H9 (cell line): ENCODE data around the gene FOXA2. TPM values are rescaled to one million over a fixed set of nuclear protein-coding genes. Genes with fewer than 3 reads are reported as not detected.

Source experiments
- DNase-seq: peaks from one replicate; pipeline ENCODE4 v3.0.0-alpha.2; 2017
- H2AFZ ChIP-seq: one replicate; pipeline ENCODE4 v1.6.1; 2013; ENCODE audit warnings: mild to moderate bottlenecking, low read length, control low read depth, moderate library complexity
- H2AK5ac ChIP-seq: 2 replicates; pipeline ENCODE4 v1.6.1; 2013; ENCODE audit warnings: low read length, control low read depth, mixed read lengths; ENCODE audit not compliant: insufficient read length
- H2BK120ac ChIP-seq: one replicate; pipeline ENCODE4 v1.6.1; 2013; ENCODE audit warnings: low read depth, mild to moderate bottlenecking, low read length, control low read depth, inconsistent platforms; ENCODE audit not compliant: poor library complexity, severe bottlenecking
- H2BK12ac ChIP-seq: 2 replicates; pipeline ENCODE4 v1.6.1; 2013; ENCODE audit warnings: low read length, control low read depth, mixed read lengths, low read depth; ENCODE audit not compliant: insufficient read length
- H2BK15ac ChIP-seq: 2 replicates; pipeline ENCODE4 v1.6.1; 2013; ENCODE audit warnings: low read depth, low read length, control low read depth
- H2BK20ac ChIP-seq: one replicate; pipeline ENCODE4 v1.6.1; 2013; ENCODE audit warnings: low read depth, mild to moderate bottlenecking, low read length, control low read depth, inconsistent platforms; ENCODE audit not compliant: poor library complexity, severe bottlenecking
- H2BK5ac ChIP-seq: 2 replicates; pipeline ENCODE4 v1.6.1; 2013; ENCODE audit warnings: low read length, control low read depth, mixed read lengths; ENCODE audit not compliant: insufficient read length
- H3K14ac ChIP-seq: 2 replicates; pipeline ENCODE4 v1.6.1; 2013; ENCODE audit warnings: low read length, control low read depth; ENCODE audit not compliant: insufficient read depth
- H3K18ac ChIP-seq: 2 replicates; pipeline ENCODE4 v1.6.1; 2013; ENCODE audit warnings: low read depth, mild to moderate bottlenecking, mixed read lengths, low read length, control low read depth; ENCODE audit not compliant: insufficient read length
- H3K23ac ChIP-seq: 2 replicates; pipeline ENCODE4 v1.6.1; 2013; ENCODE audit warnings: low read length, control low read depth, mixed read lengths, low read depth; ENCODE audit not compliant: insufficient read length
- H3K23me2 ChIP-seq: 2 replicates; pipeline ENCODE4 v1.6.1; 2013; ENCODE audit warnings: low read depth, mild to moderate bottlenecking, mixed read lengths, low read length, control low read depth; ENCODE audit not compliant: insufficient read length, poor library complexity, severe bottlenecking
- H3K27ac ChIP-seq: 2 replicates; pipeline ENCODE4 v1.5.1; 2013; ENCODE audit warnings: low read length, control low read depth, mixed read lengths, low read depth; ENCODE audit not compliant: insufficient read length
- H3K27me3 ChIP-seq: 2 replicates; pipeline ENCODE4 v1.6.1; 2013; ENCODE audit warnings: low read length, control low read depth, inconsistent platforms; ENCODE audit not compliant: insufficient read depth
- H3K4ac ChIP-seq: 2 replicates; pipeline ENCODE4 v1.6.1; 2013; ENCODE audit warnings: low read depth, mild to moderate bottlenecking, control low read depth, inconsistent platforms, low read length, moderate library complexity
- H3K4me1 ChIP-seq: 2 replicates; pipeline ENCODE4 v1.6.1; 2013; ENCODE audit warnings: low read length, control low read depth, inconsistent platforms; ENCODE audit not compliant: insufficient read depth
- H3K4me2 ChIP-seq: 2 replicates; pipeline ENCODE4 v1.6.1; 2013; ENCODE audit warnings: low read length, control low read depth, mixed read lengths; ENCODE audit not compliant: insufficient read length, insufficient read depth
- H3K56ac ChIP-seq: 2 replicates; pipeline ENCODE4 v1.6.1; 2013; ENCODE audit warnings: low read depth, mild to moderate bottlenecking, mixed read lengths, low read length, control low read depth; ENCODE audit not compliant: insufficient read length
- H3K79me1 ChIP-seq: 2 replicates; pipeline ENCODE4 v1.6.1; 2013; ENCODE audit warnings: low read depth, mild to moderate bottlenecking, moderate library complexity, low read length, control low read depth, inconsistent platforms; ENCODE audit not compliant: insufficient read depth, poor library complexity, severe bottlenecking
- H3K79me2 ChIP-seq: 2 replicates; pipeline ENCODE4 v1.6.1; 2013; ENCODE audit warnings: low read length, control low read depth, inconsistent platforms; ENCODE audit not compliant: insufficient read depth
- H3K9ac ChIP-seq: 2 replicates; pipeline ENCODE4 v1.6.1; 2013; ENCODE audit warnings: low read length, control low read depth, mixed read lengths; ENCODE audit not compliant: insufficient read length; ENCODE audit errors: extremely low read depth
- H3K9me3 ChIP-seq: one replicate; pipeline ENCODE4 v1.6.1; 2013; ENCODE audit warnings: low read depth, low read length, inconsistent platforms; ENCODE audit not compliant: control insufficient read depth
- H3T11ph ChIP-seq: one replicate; pipeline ENCODE4 v1.6.1; 2013; ENCODE audit warnings: mild to moderate bottlenecking, low read length, control low read depth, inconsistent platforms
- H4K20me1 ChIP-seq: one replicate; pipeline ENCODE4 v1.6.1; 2013; ENCODE audit not compliant: control insufficient read depth, insufficient read length, insufficient read depth
- H4K5ac ChIP-seq: 2 replicates; pipeline ENCODE4 v1.6.1; 2013; ENCODE audit warnings: low read depth, mild to moderate bottlenecking, mixed read lengths, low read length, control low read depth; ENCODE audit not compliant: insufficient read length
- H4K8ac ChIP-seq: replicated peaks from 2 replicates; pipeline ENCODE4 v1.6.1; 2013; ENCODE audit warnings: low read length, control low read depth, mixed read lengths, low read depth; ENCODE audit not compliant: insufficient read length
- H4K91ac ChIP-seq: 2 replicates; pipeline ENCODE4 v1.6.1; 2013; ENCODE audit warnings: low read depth, mild to moderate bottlenecking, moderate library complexity, mixed read lengths, low read length, control low read depth; ENCODE audit not compliant: insufficient read length
- H3K27ac Mint-ChIP-seq, 3 experiments: 2 replicates in 2 of 3; 3 replicates in 1 of 3; pipeline ENCODE4 v1.8.0; 2020 to 2021; ENCODE audit warnings: mixed read lengths in 3 of 3, mild to moderate bottlenecking in 1 of 3, moderate library complexity in 1 of 3
- H3K27me3 Mint-ChIP-seq: 2 replicates; pipeline ENCODE4 v1.8.0; 2021; ENCODE audit warnings: low read depth, mild to moderate bottlenecking, moderate library complexity, mixed read lengths
- H3K36me3 Mint-ChIP-seq, 3 experiments: 2 replicates in 2 of 3; 3 replicates in 1 of 3; pipeline ENCODE4 v1.8.0; 2020 to 2021; ENCODE audit warnings: low read depth in 3 of 3, mixed read lengths in 3 of 3; ENCODE audit not compliant: insufficient read depth in 1 of 3
- H3K4me1 Mint-ChIP-seq, 2 experiments: 2 replicates each; pipeline ENCODE4 v1.8.0; 2020; ENCODE audit warnings: mixed read lengths in 2 of 2
- H3K4me3 Mint-ChIP-seq, 2 experiments: 2 replicates in 1 of 2; 3 replicates in 1 of 2; pipeline ENCODE4 v1.8.0; 2020 to 2021; ENCODE audit warnings: mild to moderate bottlenecking in 2 of 2, mixed read lengths in 2 of 2, moderate library complexity in 1 of 2
- H3K9me3 Mint-ChIP-seq, 2 experiments: 2 replicates in 1 of 2; 3 replicates in 1 of 2; pipeline ENCODE4 v1.8.0; 2020; ENCODE audit warnings: mild to moderate bottlenecking in 2 of 2, mixed read lengths in 2 of 2, moderate library complexity in 1 of 2
- WGBS: extraction: QIAGEN DNeasy Blood & Tissue Kit; methylation state at CpG from one replicate; pipeline ENCODE4 v1.1.7; 2013; ENCODE audit warnings: missing lambda C conversion rate, low lambda C conversion rate, mixed read lengths; ENCODE audit not compliant: insufficient read length; ENCODE audit errors: extremely low coverage; 5-methylcytosine and 5-hydroxymethylcytosine counted together
- total RNA-seq: library from RNA; stranded (reverse); gene quantifications from 2 replicates; pipeline ENCODE4 v1.2.1, GENCODE V29; 2021
- TF ChIP-seq, protein P1 (sequence below): fragments of 200-600 bp; sonication (generic); conservative IDR thresholded peaks from 3 replicates; pipeline ENCODE4 v1.8.0; 2021; ENCODE audit warnings: antibody characterized with exemption, mild to moderate bottlenecking

FOXA2 gene
- total RNA-seq, 1 experiment from 2014 or later = not detected

DNA sequence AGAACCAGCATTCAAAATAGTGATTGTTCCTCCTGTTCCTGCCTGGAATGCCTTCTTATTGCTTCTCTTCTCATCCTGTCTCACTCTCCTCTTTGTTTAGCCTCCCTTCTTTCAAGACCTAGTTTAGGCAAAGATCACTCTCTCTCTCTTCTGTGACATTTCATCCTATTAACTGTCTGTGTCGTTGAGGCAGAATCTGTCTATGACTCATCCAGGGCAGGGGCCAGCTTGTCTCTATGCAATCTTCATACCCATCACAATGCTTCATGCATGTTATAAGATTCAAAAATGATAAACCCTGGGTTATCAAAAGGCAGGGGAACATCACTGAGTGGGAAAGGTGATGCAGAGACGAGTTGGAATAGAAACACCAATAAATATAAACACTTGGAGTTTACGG lies 32.2 kb upstream of the FOXA2 start:
- Histone ChIP-seq H3K79me1 (no peaks in the 10 kb centered on the region), H4K91ac (no peak overlapping the region), H3K4me1 (no peaks in the 10 kb centered on the region), H3T11ph (no peak overlapping the region), H2BK15ac (no peak overlapping the region), H3K27ac (no peak overlapping the region), H2BK20ac (no peak overlapping the region), H4K5ac (no peak overlapping the region), H3K9ac (no peak overlapping the region), H3K23me2 (peaks cover 3% of the 10 kb centered on the region), H3K9me3 (no peaks in the 10 kb centered on the region), H3K14ac (no peak overlapping the region), H2BK12ac (no peak overlapping the region), H3K23ac (no peak overlapping the region), H4K20me1 (no peaks in the 10 kb centered on the region), H4K8ac (no peak overlapping the region), H3K4me2 (no peak overlapping the region), H2BK5ac (no peak overlapping the region), H3K18ac (no peak overlapping the region), H2AK5ac (no peak overlapping the region), H3K27me3 (peaks cover 4% of the 10 kb centered on the region; the same call in 1 of the 2 replicates), H2AFZ (no peak overlapping the region), H3K4ac (no peak overlapping the region), H2BK120ac (no peak overlapping the region), H3K56ac (no peak overlapping the region), H3K79me2 (no peaks in the 10 kb centered on the region)
- H3K9me3 Mint-ChIP-seq = no peaks in the 10 kb centered on the region; a peak in 2 of 5 replicates
- DNase-seq = no peak
- 0 out of 7 replicates have a peak, but pooled peaks cover 0 to 2% (median 0%) of the 10 kb centered on the region in 3 experiments for H3K36me3 Mint-ChIP-seq
- H3K4me1 Mint-ChIP-seq = peaks cover 31 to 37% of the 10 kb centered on the region in 2 experiments
- WGBS = no CpG with 5 or more reads among the region's 3 CpGs
- no peak overlapping the region for H3K4me3 Mint-ChIP-seq
- H3K27ac Mint-ChIP-seq = no peak overlapping the region
- H3K27me3 Mint-ChIP-seq = peaks cover 59% of the 10 kb centered on the region
- TF ChIP-seq, protein P1, sequence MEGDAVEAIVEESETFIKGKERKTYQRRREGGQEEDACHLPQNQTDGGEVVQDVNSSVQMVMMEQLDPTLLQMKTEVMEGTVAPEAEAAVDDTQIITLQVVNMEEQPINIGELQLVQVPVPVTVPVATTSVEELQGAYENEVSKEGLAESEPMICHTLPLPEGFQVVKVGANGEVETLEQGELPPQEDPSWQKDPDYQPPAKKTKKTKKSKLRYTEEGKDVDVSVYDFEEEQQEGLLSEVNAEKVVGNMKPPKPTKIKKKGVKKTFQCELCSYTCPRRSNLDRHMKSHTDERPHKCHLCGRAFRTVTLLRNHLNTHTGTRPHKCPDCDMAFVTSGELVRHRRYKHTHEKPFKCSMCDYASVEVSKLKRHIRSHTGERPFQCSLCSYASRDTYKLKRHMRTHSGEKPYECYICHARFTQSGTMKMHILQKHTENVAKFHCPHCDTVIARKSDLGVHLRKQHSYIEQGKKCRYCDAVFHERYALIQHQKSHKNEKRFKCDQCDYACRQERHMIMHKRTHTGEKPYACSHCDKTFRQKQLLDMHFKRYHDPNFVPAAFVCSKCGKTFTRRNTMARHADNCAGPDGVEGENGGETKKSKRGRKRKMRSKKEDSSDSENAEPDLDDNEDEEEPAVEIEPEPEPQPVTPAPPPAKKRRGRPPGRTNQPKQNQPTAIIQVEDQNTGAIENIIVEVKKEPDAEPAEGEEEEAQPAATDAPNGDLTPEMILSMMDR = no peak
